GM18873 (cell line): ENCODE data around the gene SMAP2.

Experiments
- ATAC-seq: cut with Tn5 transposase; IDR thresholded peaks from one replicate; pipeline ENCODE4 v1.9.1; 2021; ENCODE audit warnings: mild to moderate bottlenecking, moderate library complexity, moderate number of reproducible peaks; ENCODE audit not compliant: unreplicated experiment, low FRiP score

Gene SMAP2

GRCh38 chr1:40413527-40414252 lies 40.2 kb downstream of the SMAP2 start:
- no peak for ATAC-seq

- no peak for ATAC-seq
Observed at GRCh38 chr1:40414331-40414730, 40.8 kb downstream of the SMAP2 start.

GRCh38 chr1:40416709-40417108 lies 43.2 kb downstream of the SMAP2 start:
- ATAC-seq: no peak

DNA sequence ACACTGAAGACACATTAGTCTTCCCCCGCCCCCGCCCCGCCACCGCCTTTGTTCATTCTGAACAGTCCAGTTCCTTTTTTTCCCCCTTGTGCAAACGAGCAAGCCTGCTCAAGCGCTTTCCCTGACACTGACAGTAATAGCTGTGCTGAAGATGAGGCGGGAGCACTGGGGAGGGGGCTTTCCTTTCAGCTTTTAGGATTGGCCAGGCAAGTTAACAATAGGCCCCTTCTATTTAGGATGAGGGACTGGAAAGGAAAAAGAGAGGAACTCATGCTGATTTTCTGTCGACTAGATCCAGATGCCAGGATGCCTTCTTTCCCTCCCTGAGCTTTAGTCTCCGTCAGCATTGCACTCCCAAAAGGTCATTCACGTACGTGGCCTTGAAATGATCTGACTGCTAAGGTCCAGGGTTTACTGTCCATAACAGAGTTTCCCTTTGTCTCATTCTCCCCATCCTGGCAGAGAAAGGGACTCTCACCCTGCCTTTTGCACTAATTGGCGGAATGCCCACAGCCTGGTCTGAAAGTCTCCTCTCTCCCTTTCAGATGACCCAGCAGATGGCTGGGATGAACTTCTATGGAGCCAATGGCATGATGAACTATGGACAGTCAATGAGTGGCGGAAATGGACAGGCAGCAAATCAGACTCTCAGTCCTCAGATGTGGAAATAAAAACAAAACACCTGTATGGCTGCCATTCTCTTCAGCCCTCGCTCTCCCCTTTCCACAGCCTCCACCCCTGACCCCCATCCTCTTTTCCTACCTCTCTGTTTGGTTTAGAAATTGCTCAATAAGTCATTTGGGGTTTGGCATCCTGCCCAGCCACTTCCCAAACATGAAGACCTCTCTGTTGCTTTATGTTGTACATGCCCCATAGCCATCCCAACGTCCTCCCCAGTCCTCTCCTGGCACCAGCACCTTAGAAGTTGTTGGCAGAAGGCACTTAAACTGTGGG lies 48.2 kb downstream of the SMAP2 start:
- ATAC-seq: no peak

- no peak for ATAC-seq
Observed at GRCh38 chr1:40422630-40423263, 49.2 kb downstream of the SMAP2 start.

DNA sequence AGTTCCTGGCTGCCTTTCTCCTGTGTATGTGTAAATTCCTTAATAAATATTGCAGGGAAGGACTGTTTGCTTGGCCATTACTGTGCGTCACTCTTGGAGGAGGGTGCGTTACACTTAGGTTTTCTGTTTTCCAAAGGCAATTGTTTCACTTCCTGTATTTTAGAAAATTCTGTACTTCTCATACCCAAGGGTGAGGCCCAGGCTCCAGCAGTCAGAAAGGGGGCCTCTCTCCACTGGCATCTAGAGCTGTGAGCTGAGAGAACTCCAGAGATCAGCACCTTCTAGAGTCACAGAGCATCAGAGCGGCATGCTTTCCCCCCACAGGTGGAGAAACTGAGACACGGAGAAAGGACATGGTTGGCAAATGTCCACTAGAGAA lies 49.7 kb downstream of the SMAP2 start:
- ATAC-seq: no peak

DNA sequence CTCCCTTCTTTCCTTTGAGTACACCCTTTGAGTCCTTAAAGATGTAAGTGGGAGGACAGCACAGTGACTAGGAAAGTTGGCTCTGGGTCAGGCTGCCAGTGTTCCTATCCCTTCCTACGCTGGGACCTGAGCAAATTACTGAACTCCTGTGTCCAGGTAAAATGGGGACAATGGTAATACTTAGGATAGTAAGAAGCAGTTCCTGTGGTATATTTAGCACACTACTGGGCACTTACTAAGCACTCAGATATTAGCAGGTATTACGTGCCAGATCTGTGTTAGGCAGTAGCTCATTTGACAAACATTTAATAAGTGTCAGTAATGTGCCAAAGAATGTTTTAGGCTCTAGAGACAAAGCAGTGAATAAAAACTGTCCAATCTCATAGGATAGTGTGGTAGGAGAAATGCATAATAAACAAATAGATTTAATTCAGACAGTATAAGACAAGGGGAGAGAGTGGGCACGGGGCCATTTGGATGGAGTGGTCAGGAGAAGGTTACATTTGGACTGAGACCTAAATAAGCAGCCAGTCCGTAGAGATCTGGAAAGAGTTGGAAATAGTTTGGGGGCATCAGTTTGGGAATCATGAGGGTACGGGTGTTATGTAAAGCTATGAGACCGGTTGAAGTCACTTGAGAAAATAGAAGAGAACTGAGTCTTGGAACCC lies 50.6 kb downstream of the SMAP2 start:
- ATAC-seq: no peak

- no peak for ATAC-seq
Observed at GRCh38 chr1:40425198-40425597, 51.7 kb downstream of the SMAP2 start.

DNA sequence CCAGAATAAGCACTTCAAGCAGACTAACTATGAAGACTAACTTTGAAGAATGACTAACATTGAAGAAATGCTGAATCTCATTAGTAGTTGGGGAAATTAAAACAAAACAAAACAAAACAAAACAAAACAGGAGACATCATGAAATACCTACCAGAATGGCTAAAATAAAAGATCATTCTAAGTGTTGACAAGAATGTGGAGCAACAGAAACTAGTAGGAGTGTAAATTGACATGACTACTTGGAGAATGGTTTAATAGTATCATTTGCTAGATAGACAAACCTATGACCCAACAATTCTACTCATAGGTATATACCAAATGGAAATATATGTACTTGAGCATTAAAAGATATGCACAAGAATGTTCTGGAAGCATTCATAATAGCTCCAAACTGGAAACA lies 57.9 kb downstream of the SMAP2 start:
- no peak for ATAC-seq

- ATAC-seq: no peak
Observed at GRCh38 chr1:40432644-40433390, 59.3 kb downstream of the SMAP2 start.

DNA sequence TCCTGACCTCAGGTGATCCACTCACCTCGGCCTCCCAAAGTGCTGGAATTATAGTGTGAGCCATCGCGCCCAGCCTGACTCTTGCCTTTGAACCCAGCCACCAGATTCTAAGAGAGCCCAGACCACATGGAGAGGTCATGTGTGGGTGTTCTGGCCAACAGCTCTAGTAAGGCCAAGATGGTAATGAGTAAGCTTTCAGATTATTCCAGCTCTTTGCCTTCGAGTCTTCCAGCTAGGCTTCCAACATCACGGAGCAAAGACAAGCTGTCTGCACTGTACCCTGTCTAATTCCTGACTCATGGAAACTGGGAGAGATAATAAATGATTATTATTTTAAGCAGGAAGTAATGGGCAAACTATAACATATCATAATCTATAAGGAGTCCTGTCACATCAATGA lies 61.9 kb downstream of the SMAP2 start:
- ATAC-seq: no peak

DNA sequence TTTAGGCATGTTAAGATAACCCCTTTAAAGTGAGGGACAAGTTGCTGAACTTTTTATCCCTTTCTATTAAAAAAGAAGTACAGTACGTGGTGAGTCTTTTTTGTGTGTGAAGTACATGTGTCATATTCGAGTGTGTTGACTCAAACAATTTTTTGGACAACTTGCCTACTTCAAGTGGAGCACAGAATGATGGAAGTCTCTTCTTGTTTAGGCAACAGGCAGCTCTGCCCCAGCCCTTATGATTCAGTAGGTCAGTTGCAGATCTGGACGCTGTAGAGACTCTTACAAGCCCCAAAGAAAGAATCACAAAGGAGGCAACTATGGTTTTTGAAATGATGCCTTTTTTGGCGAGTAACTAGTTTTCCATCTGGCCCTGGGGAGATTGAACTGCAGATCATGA lies 62.3 kb downstream of the SMAP2 start:
- no peak for ATAC-seq

- no peak for ATAC-seq
Observed at GRCh38 chr1:40438391-40439015, 65.0 kb downstream of the SMAP2 start.

DNA sequence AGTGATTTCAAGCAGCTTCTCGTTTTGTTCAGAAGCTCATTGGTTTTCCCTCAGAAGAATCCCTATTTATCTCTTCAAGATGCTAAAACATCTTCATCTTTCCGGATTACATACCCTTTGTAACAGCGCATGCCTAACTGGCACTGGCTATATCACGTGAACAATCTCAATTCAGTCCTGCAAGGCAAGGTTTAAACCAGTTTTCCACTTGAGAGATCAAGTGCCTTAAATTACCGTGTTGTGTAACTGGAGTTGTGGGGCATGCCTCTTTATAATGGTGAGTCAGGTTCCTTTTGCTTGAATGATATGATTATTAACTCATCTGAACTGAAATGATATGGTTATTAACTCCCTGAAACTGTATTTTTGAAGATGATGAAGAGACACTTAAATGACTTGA lies 65.7 kb downstream of the SMAP2 start:
- no peak for ATAC-seq

GRCh38 chr1:40449684-40450494 lies 76.4 kb downstream of the SMAP2 start, which contains the start of gene ZFP69B:
TSS of gene ZFP69B (plus strand) at chr1:40450476. CDS start at chr1:40450962, 486 bp downstream.
- peak; percentile 63 for ATAC-seq

GRCh38 chr1:40450495-40451237 lies 77.1 kb downstream of the SMAP2 start:
- ATAC-seq: peak; percentile 9

GRCh38 chr1:40451238-40451585 lies 77.7 kb downstream of the SMAP2 start:
- ATAC-seq: no peak

DNA sequence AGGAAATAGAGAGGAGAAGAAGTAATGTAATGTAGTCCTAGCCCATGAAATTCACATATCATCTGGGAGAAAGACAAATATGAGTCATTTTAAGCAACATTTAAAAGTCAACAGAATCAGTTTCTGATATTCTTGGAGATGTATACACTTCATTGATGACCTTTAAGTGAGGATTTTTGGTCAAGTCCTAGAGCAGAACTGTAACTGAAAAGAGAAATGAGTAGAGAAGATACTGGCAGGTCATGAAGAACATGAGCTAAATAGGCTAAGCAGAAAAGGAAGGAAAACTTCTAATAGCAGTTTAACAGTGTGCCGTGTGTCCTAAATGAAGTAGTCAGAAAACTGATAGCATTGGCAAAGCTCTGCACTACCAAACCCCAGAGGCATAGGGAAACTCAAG lies 81.3 kb downstream of the SMAP2 start:
- ATAC-seq: no peak
